Erythroblast (primary cell): Measurements from ENCODE around the gene LCE2A.

ENCODE experiments used
- GATA1 ChIP-seq: IDR thresholded peaks from 2 replicates; pipeline ENCODE4 v1.6.1; 2011; ENCODE audit warnings: low read depth, mild to moderate bottlenecking, control low read depth, low read length, moderate library complexity
- POLR2A ChIP-seq: IDR thresholded peaks from 2 replicates; pipeline ENCODE4 v1.6.1; 2011; ENCODE audit warnings: mild to moderate bottlenecking, low read length

DNA sequence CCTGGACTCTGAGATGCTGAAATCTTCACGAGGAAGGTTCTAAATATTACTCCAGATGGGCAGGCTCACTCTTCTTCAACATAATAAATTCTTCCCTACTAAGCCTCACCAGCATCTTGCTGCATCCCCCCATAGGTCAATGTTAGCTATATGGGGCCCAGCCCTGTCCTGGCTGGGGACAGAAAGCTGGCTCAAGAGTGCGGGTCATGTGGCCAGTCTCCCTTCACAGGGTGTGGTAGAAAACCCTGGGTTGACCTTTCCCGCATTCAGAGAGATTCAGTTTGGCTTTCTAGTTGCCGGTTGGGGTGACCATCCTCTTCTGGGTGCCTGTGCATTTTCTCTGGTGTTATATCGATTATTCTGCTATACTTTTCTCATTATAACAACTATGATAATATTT, 39.9 kb downstream of the LCE2A start:
- TF ChIP-seq POLR2A (no peak), GATA1 (no peak)
